ENCODE data around the gene ZDHHC16. TPM values are rescaled to one million over a fixed set of nuclear protein-coding genes. Genes with fewer than 3 reads are reported as not detected.
"Not testable (repeated sequence)": the region's sequence is repeated elsewhere in the genome, so short reads cannot be mapped to it uniquely, and the experiment has no call there.

Gene ZDHHC16
- total RNA-seq, 4 donors from 2014 or later, result 17.0 to 36.9 (median 28.2) TPM

DNA sequence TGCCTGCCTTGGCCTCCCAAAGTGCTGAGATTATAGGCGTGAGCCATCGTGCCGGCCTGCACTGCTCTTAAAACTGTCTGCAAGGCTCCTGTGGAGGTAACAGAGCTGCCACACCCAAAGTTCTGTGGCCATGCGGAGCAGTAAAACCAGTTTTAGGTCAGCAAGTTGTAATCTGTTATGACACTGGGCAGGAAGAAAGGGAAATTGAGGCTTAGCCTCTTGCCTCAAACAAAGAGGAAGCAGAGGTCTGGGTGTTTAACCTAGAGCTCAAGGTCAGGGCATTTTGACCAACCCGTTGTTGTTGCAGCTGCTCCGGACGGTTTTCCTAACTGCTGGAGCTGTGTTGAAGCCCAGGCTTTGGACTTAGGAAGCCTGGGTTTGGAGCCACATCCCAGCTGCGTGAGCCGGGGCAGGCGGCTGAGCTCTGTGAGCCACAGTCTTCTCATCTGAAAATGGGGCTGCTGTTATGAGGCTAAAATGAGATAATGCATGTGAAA is 37.4 kb upstream of the ZDHHC16 start:
- Histone ChIP-seq H3K36me3 (no peaks in the 10 kb centered on the region), H3K4me1 (peaks cover 20 to 62% (median 44%) of the 10 kb centered on the region in 3 donors), H3K27me3 (no peaks in the 10 kb centered on the region), H3K9me3 (no peaks in the 10 kb centered on the region), H3K27ac (peak overlapping the region; percentile 82 to 89 (median 86)), H3K4me3 (no peak overlapping the region)
- no peak for DNase-seq
- WGBS, 2 donors, result 45 to 67% methylated on average over 2 to 9 of the region's 10 CpGs
- TF ChIP-seq, protein P1, sequence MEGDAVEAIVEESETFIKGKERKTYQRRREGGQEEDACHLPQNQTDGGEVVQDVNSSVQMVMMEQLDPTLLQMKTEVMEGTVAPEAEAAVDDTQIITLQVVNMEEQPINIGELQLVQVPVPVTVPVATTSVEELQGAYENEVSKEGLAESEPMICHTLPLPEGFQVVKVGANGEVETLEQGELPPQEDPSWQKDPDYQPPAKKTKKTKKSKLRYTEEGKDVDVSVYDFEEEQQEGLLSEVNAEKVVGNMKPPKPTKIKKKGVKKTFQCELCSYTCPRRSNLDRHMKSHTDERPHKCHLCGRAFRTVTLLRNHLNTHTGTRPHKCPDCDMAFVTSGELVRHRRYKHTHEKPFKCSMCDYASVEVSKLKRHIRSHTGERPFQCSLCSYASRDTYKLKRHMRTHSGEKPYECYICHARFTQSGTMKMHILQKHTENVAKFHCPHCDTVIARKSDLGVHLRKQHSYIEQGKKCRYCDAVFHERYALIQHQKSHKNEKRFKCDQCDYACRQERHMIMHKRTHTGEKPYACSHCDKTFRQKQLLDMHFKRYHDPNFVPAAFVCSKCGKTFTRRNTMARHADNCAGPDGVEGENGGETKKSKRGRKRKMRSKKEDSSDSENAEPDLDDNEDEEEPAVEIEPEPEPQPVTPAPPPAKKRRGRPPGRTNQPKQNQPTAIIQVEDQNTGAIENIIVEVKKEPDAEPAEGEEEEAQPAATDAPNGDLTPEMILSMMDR (IDR thresholded peaks at IDR 0.05), result no peak
- no peak for TF ChIP-seq POLR2A (IDR thresholded peaks at IDR 0.05)
- intact Hi-C loops (cut with DNase I), result no loop called here

DNA sequence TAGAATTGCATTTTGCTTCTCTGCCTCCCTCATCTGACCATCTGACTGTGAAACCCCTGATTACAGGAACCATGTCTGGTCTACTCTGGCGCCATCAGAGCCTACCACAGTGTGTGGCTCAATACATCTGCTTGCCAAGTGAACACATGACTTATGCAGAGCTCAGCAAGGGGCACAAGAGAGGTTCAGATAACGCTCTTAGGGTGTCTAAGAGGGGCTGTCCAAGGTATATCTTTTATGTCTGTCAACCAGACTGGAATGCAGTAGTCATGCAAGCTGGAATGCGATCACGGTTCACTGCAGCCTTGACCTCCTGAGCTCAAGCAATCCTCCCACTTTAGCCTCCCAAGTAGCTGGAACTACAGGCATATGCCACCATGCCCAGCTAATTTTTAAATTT is 34.6 kb upstream of the ZDHHC16 start:
- no peak for TF ChIP-seq POLR2A (IDR thresholded peaks at IDR 0.05)
- TF ChIP-seq, protein P1 (IDR thresholded peaks at IDR 0.05), result no peak
- intact Hi-C loops (cut with DNase I), result no loop called here
- no peak for DNase-seq
- Histone ChIP-seq H3K36me3 (no peaks in the 10 kb centered on the region), H3K4me3 (no peak overlapping the region), H3K27ac (peak overlapping the region; percentile 16 to 92 (median 87)), H3K4me1 (peaks cover 20 to 79% (median 55%) of the 10 kb centered on the region in 3 donors), H3K9me3 (no peaks in the 10 kb centered on the region), H3K27me3 (no peaks in the 10 kb centered on the region)
- 83 to 86% methylated on average over 3 to 4 of the region's 4 CpGs for WGBS, 2 donors

DNA sequence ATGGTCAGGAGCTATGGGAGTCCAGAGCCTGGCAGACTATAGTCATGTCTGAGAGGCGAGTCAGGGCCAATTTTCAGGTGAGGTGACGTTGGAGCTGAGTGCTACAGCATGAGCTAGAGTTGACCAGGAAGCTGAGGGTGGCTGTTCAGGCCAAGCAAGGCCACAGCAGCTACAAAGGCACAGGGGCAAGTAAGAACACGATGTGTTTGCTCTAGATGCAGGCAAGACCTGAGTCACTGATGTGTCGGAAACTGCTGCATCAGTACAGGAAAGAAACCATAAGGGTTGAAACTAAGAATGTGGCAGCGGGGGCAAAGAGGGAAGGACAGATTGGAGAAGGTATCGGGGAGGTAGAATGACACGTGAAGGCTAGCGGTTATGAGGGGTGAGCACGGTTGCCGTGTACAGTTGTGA is 33.1 kb upstream of the ZDHHC16 start:
- Histone ChIP-seq H3K9me3 (no peaks in the 10 kb centered on the region), H3K27me3 (no peaks in the 10 kb centered on the region), H3K4me1 (peaks cover 11 to 70% (median 41%) of the 10 kb centered on the region in 3 donors), H3K36me3 (no peaks in the 10 kb centered on the region), H3K4me3 (no peak overlapping the region), H3K27ac (peak overlapping the region; percentile 85 to 92 (median 87))
- TF ChIP-seq, protein P1 (IDR thresholded peaks at IDR 0.05), result no peak
- TF ChIP-seq POLR2A (IDR thresholded peaks at IDR 0.05), result no peak
- intact Hi-C loops (cut with DNase I), result no loop called here
- DNase-seq, result no peak
- 42 to 45% methylated on average over 8 to 9 of the region's 10 CpGs for WGBS, 2 donors

DNA sequence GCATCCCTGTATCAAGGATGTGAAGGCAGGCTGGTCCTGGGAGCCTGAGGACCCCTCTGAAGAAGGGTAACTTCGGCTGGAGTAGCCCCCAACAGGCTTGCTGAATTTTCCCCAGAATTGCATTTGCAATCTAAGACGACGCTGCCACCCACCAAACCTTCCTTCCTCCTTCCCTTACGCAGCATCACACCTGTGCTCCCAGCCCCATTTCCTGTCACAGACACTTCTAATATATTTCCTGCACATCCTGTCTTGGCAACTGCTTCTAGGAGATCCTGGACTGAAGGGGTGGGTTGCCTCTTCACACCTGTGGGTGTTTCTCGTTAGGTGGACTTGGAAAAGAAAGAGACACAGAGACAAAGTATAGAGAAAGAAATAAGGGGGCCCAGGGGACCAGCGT is 29.4 kb upstream of the ZDHHC16 start:
- H3K27ac ChIP-seq, result no peak overlapping the region
- intact Hi-C loops (cut with DNase I), result no loop called here

DNA sequence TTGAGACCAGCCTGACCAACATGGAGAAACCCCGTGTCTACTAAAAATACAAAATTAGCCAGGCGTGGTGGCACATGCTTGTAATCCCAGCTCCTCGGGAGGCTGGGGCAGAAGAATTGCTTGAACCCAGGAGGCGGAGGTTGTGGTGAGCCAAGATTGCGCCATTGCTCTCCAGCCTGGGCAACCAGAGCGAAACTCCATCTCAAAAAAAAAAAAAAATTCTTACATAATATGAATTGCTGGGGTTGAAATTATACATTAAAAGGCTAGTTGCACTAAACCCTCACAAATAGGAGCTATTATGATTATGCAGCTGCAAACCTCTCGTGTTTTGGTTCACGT is 22.2 kb upstream of the ZDHHC16 start:
- H3K4me1 ChIP-seq, result peaks cover 21 to 60% (median 23%) of the 10 kb centered on the region in 3 donors
- DNase-seq; H3K36me3 ChIP-seq; H3K27me3 ChIP-seq; intact Hi-C loops (cut with DNase I); H3K4me3 ChIP-seq; H3K9me3 ChIP-seq: not testable (repeated sequence)
- H3K27ac ChIP-seq, result peak overlapping the region; percentile 64 to 96 (median 72)
- 64 to 84% methylated on average over 5 to 8 of the region's 8 CpGs for WGBS, 2 donors

More for the DNA sequence above, 29.4 kb upstream of the ZDHHC16 start:
- DNase-seq, result no peak
- Histone ChIP-seq H3K27me3 (no peaks in the 10 kb centered on the region), H3K4me1 (peaks cover 0 to 57% (median 28%) of the 10 kb centered on the region in 3 donors), H3K4me3 (no peak overlapping the region), H3K9me3 (no peaks in the 10 kb centered on the region), H3K36me3 (no peaks in the 10 kb centered on the region)
- TF ChIP-seq, protein P1 (IDR thresholded peaks at IDR 0.05), result no peak
- TF ChIP-seq POLR2A (IDR thresholded peaks at IDR 0.05), result no peak
- WGBS, 2 donors, result 65 to 72% methylated on average over 5 to 6 of the region's 6 CpGs

Measured in esophagus squamous epithelium (tissue), 5 donors.